ENCODE measurements around the gene WDR64. TPM values are rescaled to one million over a fixed set of nuclear protein-coding genes. Genes with fewer than 3 reads are reported as not detected.
A peak's percentile ranks its signal among the peaks of the same experiment; 100 is the strongest.

The WDR64 gene
- total RNA-seq, 1 donor, result not detected

GRCh38 chr1:241641773-241642592, 10.1 kb upstream of the WDR64 start:
- Histone ChIP-seq H3K9me3 (ENCODE audit: low read depth, low read length) (no peaks in the 10 kb centered on the region), H4K20me1 (ENCODE audit: insufficient read depth, low read length) (no peaks in the 10 kb centered on the region), H2AFZ (ENCODE audit: low read length) (no peak overlapping the region), H3K4me3 (ENCODE audit: insufficient read depth, low read length) (no peak overlapping the region), H3K4me1 (ENCODE audit: insufficient read depth, low read length) (peaks cover 9% of the 10 kb centered on the region), H3K36me3 (ENCODE audit: insufficient read depth, low read length) (no peaks in the 10 kb centered on the region), H3K4me2 (ENCODE audit: insufficient read depth, low read length) (no peak overlapping the region), H3K27ac (ENCODE audit: low read depth, low read length) (no peak overlapping the region), H3K79me2 (ENCODE audit: insufficient read depth, low read length) (peaks cover 12% of the 10 kb centered on the region), H3K27me3 (ENCODE audit: insufficient read depth, low read length) (no peaks in the 10 kb centered on the region)
- TF ChIP-seq CTCF (IDR thresholded peaks at IDR 0.05; ENCODE audit: extremely low read depth, low read depth, low read length), result no peak
- DNase-seq (ENCODE audit: insufficient read length, low spot score, missing footprints), result peak; percentile 90

GRCh38 chr1:241642593-241642944, 9.5 kb upstream of the WDR64 start:
- Histone ChIP-seq H3K4me2 (ENCODE audit: insufficient read depth, low read length) (no peak overlapping the region), H4K20me1 (ENCODE audit: insufficient read depth, low read length) (no peaks in the 10 kb centered on the region), H3K79me2 (ENCODE audit: insufficient read depth, low read length) (peaks cover 8% of the 10 kb centered on the region), H3K27ac (ENCODE audit: low read depth, low read length) (no peak overlapping the region), H3K9me3 (ENCODE audit: low read depth, low read length) (no peaks in the 10 kb centered on the region), H3K36me3 (ENCODE audit: insufficient read depth, low read length) (no peaks in the 10 kb centered on the region), H3K4me3 (ENCODE audit: insufficient read depth, low read length) (no peak overlapping the region), H3K27me3 (ENCODE audit: insufficient read depth, low read length) (no peaks in the 10 kb centered on the region), H2AFZ (ENCODE audit: low read length) (no peak overlapping the region), H3K4me1 (ENCODE audit: insufficient read depth, low read length) (peaks cover 3% of the 10 kb centered on the region)
- DNase-seq (ENCODE audit: insufficient read length, low spot score, missing footprints), result no peak
- no peak for TF ChIP-seq CTCF (IDR thresholded peaks at IDR 0.05; ENCODE audit: extremely low read depth, low read depth, low read length)

GRCh38 chr1:241644259-241644658, 7.8 kb upstream of the WDR64 start:
- H3K9me3 ChIP-seq (ENCODE audit: low read depth, low read length), result no peaks in the 10 kb centered on the region
- DNase-seq (ENCODE audit: insufficient read length, low spot score, missing footprints), result no peak
- TF ChIP-seq CTCF (IDR thresholded peaks at IDR 0.05; ENCODE audit: extremely low read depth, low read depth, low read length), result no peak

GRCh38 chr1:241645199-241645598, 6.9 kb upstream of the WDR64 start:
- no peaks in the 10 kb centered on the region for H3K27me3 ChIP-seq (ENCODE audit: insufficient read depth, low read length)
- peaks cover 3% of the 10 kb centered on the region for H3K4me1 ChIP-seq (ENCODE audit: insufficient read depth, low read length)
- no peak for TF ChIP-seq CTCF (IDR thresholded peaks at IDR 0.05; ENCODE audit: extremely low read depth, low read depth, low read length)
- no peaks in the 10 kb centered on the region for H3K9me3 ChIP-seq (ENCODE audit: low read depth, low read length)
- no peak overlapping the region for H3K4me3 ChIP-seq (ENCODE audit: insufficient read depth, low read length)
- H3K4me2 ChIP-seq (ENCODE audit: insufficient read depth, low read length), result no peak overlapping the region
- H3K36me3 ChIP-seq (ENCODE audit: insufficient read depth, low read length), result no peaks in the 10 kb centered on the region
- DNase-seq (ENCODE audit: insufficient read length, low spot score, missing footprints), result no peak
- no peaks in the 10 kb centered on the region for H3K79me2 ChIP-seq (ENCODE audit: insufficient read depth, low read length)
- no peak overlapping the region for H2AFZ ChIP-seq (ENCODE audit: low read length)
- H3K27ac ChIP-seq (ENCODE audit: low read depth, low read length), result no peak overlapping the region
- H4K20me1 ChIP-seq (ENCODE audit: insufficient read depth, low read length), result no peaks in the 10 kb centered on the region

More at GRCh38 chr1:241644259-241644658, 7.8 kb upstream of the WDR64 start:
- H3K79me2 ChIP-seq (ENCODE audit: insufficient read depth, low read length), result no peaks in the 10 kb centered on the region
- no peak overlapping the region for H3K27ac ChIP-seq (ENCODE audit: low read depth, low read length)
- peaks cover 3% of the 10 kb centered on the region for H3K4me1 ChIP-seq (ENCODE audit: insufficient read depth, low read length)
- no peak overlapping the region for H3K4me2 ChIP-seq (ENCODE audit: insufficient read depth, low read length)
- no peak overlapping the region for H2AFZ ChIP-seq (ENCODE audit: low read length)
- H4K20me1 ChIP-seq (ENCODE audit: insufficient read depth, low read length), result no peaks in the 10 kb centered on the region
- no peaks in the 10 kb centered on the region for H3K36me3 ChIP-seq (ENCODE audit: insufficient read depth, low read length)
- no peak overlapping the region for H3K4me3 ChIP-seq (ENCODE audit: insufficient read depth, low read length)
- no peaks in the 10 kb centered on the region for H3K27me3 ChIP-seq (ENCODE audit: insufficient read depth, low read length)
